Measurements from ENCODE around the gene CXXC5.

The CXXC5 gene

GRCh38 chr5:139732019-139732418, 83.9 kb downstream of the CXXC5 start:
- TF ChIP-seq, protein P1, sequence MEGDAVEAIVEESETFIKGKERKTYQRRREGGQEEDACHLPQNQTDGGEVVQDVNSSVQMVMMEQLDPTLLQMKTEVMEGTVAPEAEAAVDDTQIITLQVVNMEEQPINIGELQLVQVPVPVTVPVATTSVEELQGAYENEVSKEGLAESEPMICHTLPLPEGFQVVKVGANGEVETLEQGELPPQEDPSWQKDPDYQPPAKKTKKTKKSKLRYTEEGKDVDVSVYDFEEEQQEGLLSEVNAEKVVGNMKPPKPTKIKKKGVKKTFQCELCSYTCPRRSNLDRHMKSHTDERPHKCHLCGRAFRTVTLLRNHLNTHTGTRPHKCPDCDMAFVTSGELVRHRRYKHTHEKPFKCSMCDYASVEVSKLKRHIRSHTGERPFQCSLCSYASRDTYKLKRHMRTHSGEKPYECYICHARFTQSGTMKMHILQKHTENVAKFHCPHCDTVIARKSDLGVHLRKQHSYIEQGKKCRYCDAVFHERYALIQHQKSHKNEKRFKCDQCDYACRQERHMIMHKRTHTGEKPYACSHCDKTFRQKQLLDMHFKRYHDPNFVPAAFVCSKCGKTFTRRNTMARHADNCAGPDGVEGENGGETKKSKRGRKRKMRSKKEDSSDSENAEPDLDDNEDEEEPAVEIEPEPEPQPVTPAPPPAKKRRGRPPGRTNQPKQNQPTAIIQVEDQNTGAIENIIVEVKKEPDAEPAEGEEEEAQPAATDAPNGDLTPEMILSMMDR (IDR thresholded peaks at IDR 0.05; ENCODE audit: insufficient read depth, low read depth, low read length, missing control alignments): no peak
- no peak for DNase-seq (ENCODE audit: low read depth)
- no peak overlapping the region for H3K4me3 ChIP-seq (ENCODE audit: low read depth, low read length)

DNA sequence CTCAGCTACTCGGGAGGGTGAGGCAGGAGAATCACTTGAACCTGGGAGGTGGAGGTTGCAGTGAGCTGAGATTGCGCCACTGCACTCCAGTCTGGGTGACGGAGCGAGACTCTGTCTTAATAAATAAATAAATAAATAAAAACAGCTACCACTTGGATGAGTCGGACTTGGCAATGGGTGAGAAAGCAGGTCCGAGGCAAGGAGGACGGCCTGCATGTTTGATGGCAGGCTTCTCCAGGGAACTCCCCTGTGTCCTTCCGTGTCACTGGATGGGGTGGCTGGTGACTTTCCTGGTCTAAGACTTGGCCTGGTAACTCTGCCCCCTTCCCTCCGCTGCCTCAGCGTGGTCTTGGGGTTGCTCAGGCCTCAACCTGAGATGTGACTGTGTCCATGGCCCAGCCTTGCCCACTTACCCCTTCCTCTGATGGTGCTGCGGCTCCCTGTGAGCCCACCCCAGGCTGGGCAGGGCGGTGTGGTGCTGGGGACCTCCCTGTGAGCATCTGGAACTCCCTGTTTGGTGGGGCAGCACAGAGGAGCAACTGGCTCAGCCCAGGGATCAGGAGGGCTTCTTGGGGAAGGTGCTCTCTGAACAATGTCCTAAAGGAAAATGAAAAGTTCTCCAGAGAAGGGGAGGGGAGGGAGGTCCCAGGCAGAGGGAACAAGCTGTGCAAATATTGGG, 85.0 kb downstream of the CXXC5 start:
- no peak overlapping the region for H3K4me3 ChIP-seq (ENCODE audit: low read depth, low read length)
- no peak for DNase-seq (ENCODE audit: low read depth)
- TF ChIP-seq, protein P1 (IDR thresholded peaks at IDR 0.05; ENCODE audit: insufficient read depth, low read depth, low read length, missing control alignments): no peak

All from GM12865 (cell line).